Osteocyte (in vitro differentiated cells): ENCODE data around the gene RTP2. TPM values are rescaled to one million over a fixed set of nuclear protein-coding genes. Genes with fewer than 3 reads are reported as not detected.
A peak's percentile ranks its signal among the peaks of the same experiment; 100 is the strongest.
"Not testable (repeated sequence)": the region's sequence is repeated elsewhere in the genome, so short reads cannot be mapped to it uniquely, and the experiment has no call there.

Source experiments
- DNase-seq: peaks from one replicate; pipeline ENCODE4 v3.0.0; 2021; ENCODE audit warnings: mixed read lengths; ENCODE audit not compliant: unreplicated experiment; ENCODE audit errors: extremely low spot score
- H3K27ac Mint-ChIP-seq: one replicate; pipeline ENCODE4 v1.8.0; 2021; ENCODE audit warnings: mild to moderate bottlenecking, mixed read lengths; ENCODE audit not compliant: unreplicated experiment
- H3K27me3 Mint-ChIP-seq: one replicate; pipeline ENCODE4 v1.8.0; 2021; ENCODE audit warnings: mixed read lengths; ENCODE audit not compliant: unreplicated experiment
- H3K36me3 Mint-ChIP-seq: one replicate; pipeline ENCODE4 v1.8.0; 2021; ENCODE audit warnings: mixed read lengths; ENCODE audit not compliant: unreplicated experiment
- H3K4me1 Mint-ChIP-seq: one replicate; pipeline ENCODE4 v1.8.0; 2021; ENCODE audit warnings: mixed read lengths; ENCODE audit not compliant: unreplicated experiment
- H3K4me3 Mint-ChIP-seq: one replicate; pipeline ENCODE4 v1.8.0; 2021; ENCODE audit warnings: mild to moderate bottlenecking, moderate library complexity, mixed read lengths; ENCODE audit not compliant: unreplicated experiment
- H3K9me3 Mint-ChIP-seq: one replicate; pipeline ENCODE4 v1.8.0; 2021; ENCODE audit warnings: mixed read lengths; ENCODE audit not compliant: unreplicated experiment
- total RNA-seq: library from RNA; stranded (reverse); gene quantifications from 2 replicates; pipeline ENCODE4 v1.2.1, GENCODE V29; 2021
- TF ChIP-seq, protein P1 (sequence below): fragments of 200-600 bp; sonication (generic); IDR thresholded peaks from 2 replicates; pipeline ENCODE4 v1.5.0; 2021; ENCODE audit warnings: antibody characterized with exemption, mild to moderate bottlenecking, moderate library complexity

RTP2 gene
- total RNA-seq, 1 donor from 2014 or later, result not detected

DNA sequence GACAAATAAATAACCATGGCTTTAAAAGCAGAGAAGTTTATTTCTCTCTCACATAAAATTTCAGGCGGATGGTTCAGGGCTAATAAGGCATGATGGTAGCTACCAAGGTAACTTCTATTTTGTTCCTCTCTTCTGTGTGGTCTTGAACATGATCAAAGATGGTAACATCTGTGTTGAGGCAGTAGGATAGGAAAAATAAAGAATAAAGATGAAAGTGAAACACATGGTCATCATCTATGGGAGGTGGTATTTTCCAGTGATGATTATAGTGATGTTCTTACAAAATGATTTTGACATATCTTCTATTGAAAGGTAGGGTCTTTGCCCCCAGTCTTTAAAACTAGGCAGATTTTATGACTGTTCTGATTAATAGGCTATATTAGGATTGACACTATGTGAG lies 17.9 kb downstream of the RTP2 start:
- Mint-ChIP-seq H3K9me3 (peaks cover 10% of the 10 kb centered on the region), H3K4me3 (no peak overlapping the region)

DNA sequence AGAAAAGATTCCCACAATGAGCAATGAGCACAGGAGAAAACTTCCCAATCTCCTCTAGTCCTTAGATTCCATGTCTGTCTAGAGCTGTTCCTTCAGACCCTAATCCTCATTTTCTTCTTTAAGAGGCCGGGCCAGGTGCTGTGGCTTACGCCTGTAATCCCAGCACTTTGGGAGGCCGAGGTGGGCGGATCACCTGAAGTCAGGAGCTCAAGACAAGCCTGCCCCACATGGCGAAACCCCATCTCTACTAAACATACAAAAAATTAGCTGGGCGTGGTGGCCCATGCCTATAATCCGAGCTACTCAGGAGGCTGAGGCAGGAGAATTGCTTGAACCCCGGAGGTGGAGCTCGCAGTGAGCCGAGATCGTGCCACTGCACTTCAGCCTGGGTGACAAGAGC lies 20.6 kb downstream of the RTP2 start:
- not testable (repeated sequence) for H3K4me3 Mint-ChIP-seq, DNase-seq, H3K4me1 Mint-ChIP-seq, H3K27ac Mint-ChIP-seq, H3K36me3 Mint-ChIP-seq
- Mint-ChIP-seq H3K9me3 (peaks cover 10% of the 10 kb centered on the region), H3K27me3 (peaks cover 44% of the 10 kb centered on the region)

More for the DNA sequence above, 17.9 kb downstream of the RTP2 start:
- no peak overlapping the region for H3K27ac Mint-ChIP-seq
- H3K27me3 Mint-ChIP-seq, result peaks cover 46% of the 10 kb centered on the region
- peaks cover 2% of the 10 kb centered on the region for H3K36me3 Mint-ChIP-seq
- TF ChIP-seq, protein P1, sequence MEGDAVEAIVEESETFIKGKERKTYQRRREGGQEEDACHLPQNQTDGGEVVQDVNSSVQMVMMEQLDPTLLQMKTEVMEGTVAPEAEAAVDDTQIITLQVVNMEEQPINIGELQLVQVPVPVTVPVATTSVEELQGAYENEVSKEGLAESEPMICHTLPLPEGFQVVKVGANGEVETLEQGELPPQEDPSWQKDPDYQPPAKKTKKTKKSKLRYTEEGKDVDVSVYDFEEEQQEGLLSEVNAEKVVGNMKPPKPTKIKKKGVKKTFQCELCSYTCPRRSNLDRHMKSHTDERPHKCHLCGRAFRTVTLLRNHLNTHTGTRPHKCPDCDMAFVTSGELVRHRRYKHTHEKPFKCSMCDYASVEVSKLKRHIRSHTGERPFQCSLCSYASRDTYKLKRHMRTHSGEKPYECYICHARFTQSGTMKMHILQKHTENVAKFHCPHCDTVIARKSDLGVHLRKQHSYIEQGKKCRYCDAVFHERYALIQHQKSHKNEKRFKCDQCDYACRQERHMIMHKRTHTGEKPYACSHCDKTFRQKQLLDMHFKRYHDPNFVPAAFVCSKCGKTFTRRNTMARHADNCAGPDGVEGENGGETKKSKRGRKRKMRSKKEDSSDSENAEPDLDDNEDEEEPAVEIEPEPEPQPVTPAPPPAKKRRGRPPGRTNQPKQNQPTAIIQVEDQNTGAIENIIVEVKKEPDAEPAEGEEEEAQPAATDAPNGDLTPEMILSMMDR, result no peak
- no peak for DNase-seq
- peaks cover 2% of the 10 kb centered on the region for H3K4me1 Mint-ChIP-seq

DNA sequence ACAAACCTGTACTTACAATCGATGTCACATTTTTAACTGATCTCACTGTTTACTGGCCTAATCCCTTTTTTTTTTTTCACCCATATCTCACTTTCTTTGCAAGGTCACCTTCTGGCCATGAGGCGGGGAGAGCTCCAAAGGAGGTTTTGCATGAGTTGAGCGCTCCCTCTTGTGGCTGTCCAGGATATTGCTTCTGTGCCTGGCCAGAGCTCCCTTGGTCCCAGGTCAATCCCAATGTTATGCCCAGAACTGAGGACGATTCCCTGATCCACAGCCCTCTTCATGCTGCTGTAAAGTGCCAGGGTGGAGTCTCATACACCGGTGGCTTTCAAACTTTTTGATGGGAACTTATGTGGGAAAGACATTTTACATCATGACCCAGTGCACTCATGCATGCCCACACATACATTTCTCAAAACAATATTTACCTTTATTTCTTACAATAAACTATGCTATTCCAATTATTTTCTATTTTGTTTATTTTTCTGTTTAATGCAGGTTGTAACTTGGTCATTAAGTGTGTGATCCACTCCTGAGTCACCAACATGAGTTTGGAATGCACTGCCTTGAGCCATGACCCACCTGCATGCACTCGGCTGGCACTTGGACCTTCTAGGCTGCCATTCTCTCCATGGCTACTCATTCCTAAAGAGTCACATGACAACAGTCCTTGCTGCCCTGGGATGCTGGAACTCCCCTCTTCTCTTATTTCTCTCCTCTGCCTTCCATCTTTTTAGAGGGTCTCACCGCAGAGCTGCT lies 22.5 kb downstream of the RTP2 start:
- peak; percentile 91 for DNase-seq
- Mint-ChIP-seq H3K9me3 (no peaks in the 10 kb centered on the region), H3K27ac (no peak overlapping the region), H3K27me3 (peaks cover 56% of the 10 kb centered on the region), H3K4me3 (no peak overlapping the region), H3K4me1 (peaks cover 6% of the 10 kb centered on the region), H3K36me3 (no peaks in the 10 kb centered on the region)
- TF ChIP-seq, protein P1, result peak; percentile 91

DNA sequence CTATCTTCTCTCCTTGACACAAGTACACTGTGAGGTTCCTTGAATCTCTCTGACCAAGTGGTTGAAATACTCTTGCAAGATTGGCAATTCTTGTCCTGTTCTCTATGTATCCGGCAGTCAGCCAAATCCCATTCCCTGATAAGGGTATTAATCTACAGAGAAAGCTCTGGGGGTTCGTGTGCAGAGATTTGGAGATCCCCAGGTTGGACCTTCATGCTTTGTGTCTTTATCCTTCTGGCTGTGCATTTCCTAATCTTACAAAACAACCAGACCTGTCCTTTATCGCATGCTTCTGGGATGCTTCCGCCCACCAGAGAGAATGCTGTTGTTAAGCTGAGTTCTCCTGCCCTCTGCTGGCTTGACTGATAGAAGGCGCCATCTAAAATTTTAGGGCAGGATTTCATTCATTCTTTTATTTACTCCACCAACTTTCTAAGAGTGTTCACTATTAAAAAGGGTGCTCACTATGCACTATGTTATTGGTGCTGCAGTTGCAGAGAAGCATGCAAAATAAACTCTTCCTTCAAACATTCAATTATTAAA lies 23.6 kb downstream of the RTP2 start:
- peaks cover 6% of the 10 kb centered on the region for H3K4me1 Mint-ChIP-seq
- TF ChIP-seq, protein P1, result peak; percentile 83
- no peak overlapping the region for H3K27ac Mint-ChIP-seq
- peaks cover 55% of the 10 kb centered on the region for H3K27me3 Mint-ChIP-seq
- no peak overlapping the region for H3K4me3 Mint-ChIP-seq
- no peak for DNase-seq
- H3K36me3 Mint-ChIP-seq, result no peaks in the 10 kb centered on the region
- H3K9me3 Mint-ChIP-seq, result no peaks in the 10 kb centered on the region

DNA sequence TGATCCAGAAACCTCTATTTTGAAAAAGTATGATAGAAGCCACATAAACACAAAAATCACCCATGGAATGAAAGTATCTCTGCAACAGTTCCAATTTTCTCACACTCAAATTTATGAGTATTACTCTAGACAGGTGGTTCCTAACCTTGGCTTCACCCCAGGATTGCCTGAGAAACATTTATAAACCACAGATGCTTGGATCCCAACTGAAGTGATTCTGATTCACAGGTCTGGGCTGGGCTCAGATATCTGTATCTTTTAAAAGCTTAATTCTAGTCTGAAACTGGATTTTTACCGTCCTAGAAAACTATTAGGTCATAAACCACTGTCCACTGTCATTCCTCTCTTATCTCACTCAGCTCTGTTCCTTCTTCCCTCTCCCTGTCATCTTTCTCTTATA lies 24.8 kb downstream of the RTP2 start:
- TF ChIP-seq, protein P1, result no peak
- Mint-ChIP-seq H3K4me3 (no peak overlapping the region), H3K36me3 (no peaks in the 10 kb centered on the region), H3K27ac (no peak overlapping the region), H3K4me1 (peaks cover 6% of the 10 kb centered on the region), H3K27me3 (peaks cover 56% of the 10 kb centered on the region), H3K9me3 (no peaks in the 10 kb centered on the region)
- DNase-seq, result no peak
